Stimulated activated CD8-positive, alpha-beta memory T cell treated with anti-CD3 and anti-CD28 coated beads, Interleukin-2, amount 100 ng/mL, for 48 hours (primary cell): ENCODE results near the gene IL1R1.
A peak's percentile ranks its signal among the peaks of the same experiment; 100 is the strongest.
"Not testable (repeated sequence)": the region's sequence is repeated elsewhere in the genome, so short reads cannot be mapped to it uniquely, and the experiment has no call there.

ENCODE experiments used
- DNase-seq, 2 donors: peaks; one replicate each; pipeline ENCODE4 v3.0.0-alpha.2; 2020; ENCODE audit warnings: low read depth in 2 of 2

The IL1R1 gene

DNA sequence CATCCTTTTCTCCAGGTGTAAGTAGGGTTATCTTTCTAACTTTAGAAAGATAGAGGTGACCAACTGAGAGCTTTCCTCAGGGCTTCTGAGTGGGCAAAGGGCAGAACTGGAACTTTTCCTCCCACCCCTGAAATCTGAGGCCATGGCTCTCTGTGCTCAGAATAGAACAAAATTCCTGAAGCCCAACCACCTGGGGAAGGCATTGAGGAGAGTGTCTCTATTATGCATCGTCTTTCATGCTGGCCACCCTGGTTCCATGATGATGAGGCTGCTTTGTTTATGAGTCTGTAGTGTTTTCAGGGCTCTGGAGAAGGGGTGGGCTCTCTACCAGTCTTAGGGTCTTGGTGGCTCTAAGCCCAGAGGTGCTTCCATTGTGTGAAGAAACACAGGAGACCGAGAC lies 30.7 kb upstream of the IL1R1 start:
- no peak for DNase-seq

DNA sequence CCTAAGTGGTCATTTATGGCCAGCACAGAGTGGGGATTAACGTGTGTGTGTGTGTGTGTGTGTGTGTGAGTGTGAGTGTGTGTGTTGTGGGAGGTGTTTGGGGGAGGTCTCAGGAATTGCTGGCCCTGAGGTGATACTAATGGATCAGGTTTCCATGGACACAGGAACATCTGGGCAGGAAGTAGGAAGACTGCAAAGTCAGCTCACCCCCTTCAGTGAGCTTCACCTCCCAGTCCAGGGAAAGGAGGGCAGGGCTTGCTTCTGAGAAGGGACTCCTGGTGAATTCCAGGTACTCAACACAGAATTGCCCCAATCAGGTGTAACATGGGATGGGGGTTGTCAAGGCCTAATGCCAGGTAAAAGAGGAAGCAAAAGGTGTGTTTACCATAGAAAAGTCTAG lies 30.3 kb upstream of the IL1R1 start:
- DNase-seq, result no peak

DNA sequence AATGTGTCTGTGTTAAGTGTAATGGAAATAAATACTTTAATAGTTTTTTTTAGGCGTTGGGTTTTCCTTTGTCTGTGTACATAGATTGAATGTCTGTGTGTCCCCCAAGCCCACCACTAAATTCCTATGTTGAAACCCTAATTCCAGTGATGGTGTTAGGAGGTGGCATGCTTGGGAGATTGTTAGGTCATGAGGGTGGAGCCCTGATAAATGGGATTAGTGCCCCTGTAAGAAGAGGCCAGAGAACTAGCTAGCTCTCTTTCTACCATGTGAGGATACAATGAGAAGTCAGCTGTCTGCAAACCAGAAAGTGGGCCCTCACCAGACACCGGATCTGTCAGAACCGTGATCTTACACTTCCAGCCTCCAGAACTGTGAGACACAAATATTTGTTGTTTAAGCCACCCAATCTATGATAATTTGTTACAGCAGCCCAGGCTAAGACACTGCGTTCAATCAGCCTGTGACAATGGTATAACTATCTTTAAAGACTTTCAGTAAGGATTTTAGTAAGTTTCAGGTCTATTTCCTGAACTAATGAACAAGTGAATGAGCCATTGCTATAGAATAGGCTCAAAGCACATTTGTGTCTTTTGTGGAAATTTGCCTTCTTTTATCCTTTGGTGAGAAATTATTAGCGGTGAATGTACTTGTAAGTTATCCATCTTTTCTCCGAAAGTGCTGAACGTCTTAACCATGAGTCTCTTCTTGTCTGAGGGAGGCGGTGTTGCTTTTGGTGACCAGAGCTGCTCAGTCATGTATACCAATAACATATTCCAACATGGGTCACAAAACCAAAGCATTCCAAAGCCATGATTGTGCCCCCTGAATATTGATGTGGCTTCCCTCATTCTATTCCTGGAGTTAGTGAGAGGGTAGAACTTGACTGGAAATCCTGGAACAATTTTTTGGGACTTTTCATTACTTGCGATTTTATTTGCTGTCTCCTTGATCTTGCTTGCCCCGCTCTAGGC lies 29.6 kb upstream of the IL1R1 start:
- no peak for DNase-seq

DNA sequence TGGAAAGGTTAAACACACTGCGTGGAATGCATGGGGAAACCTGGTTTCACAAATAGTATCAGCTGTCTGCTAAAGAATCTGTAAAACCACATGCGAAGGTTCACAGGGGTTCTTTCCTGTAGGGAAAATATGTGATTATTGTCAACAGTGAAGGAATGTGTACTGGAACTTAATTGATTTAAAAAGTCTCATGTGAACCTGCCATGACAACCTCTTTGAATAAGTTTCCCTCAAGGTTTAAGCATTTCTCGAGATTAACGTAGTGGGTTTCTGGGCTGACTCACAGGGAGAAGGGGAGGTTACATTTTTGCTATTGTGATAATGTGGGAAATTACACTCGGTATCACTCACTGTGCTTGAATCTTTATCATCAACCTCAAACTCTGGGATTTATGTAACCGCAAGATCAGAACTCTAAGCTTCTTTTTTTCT lies 28.2 kb upstream of the IL1R1 start:
- DNase-seq, result no peak

DNA sequence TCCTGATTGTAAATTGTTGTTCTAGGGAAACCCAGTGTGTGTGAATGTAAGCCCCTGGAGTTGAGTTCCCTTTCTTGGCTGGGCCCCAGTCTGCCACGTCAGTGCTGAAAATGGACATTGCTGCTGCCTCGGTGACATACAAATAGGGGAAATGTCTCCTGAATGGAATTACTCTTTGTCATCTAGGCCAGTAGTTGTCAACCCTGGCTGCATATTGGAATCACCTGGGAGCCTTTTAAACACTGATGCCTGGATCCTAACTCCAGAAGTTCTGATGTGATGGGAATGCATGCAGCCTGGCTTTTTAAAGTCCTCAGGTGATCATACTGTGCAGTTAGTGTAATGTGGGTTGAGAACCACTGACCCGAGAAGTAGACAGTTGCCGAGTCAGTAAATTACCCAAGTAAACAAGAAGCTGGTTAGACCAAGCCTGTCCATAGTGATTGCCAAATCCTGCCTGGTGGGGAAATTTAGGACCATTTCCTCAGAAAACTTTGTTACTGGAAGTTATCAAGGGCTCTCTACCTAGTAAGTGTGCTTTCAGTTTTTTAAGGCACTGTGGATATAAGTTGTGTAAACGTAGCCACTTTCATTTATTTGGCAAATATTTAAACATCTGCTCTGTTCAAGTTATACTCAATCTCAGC lies 27.6 kb upstream of the IL1R1 start:
- no peak for DNase-seq

DNA sequence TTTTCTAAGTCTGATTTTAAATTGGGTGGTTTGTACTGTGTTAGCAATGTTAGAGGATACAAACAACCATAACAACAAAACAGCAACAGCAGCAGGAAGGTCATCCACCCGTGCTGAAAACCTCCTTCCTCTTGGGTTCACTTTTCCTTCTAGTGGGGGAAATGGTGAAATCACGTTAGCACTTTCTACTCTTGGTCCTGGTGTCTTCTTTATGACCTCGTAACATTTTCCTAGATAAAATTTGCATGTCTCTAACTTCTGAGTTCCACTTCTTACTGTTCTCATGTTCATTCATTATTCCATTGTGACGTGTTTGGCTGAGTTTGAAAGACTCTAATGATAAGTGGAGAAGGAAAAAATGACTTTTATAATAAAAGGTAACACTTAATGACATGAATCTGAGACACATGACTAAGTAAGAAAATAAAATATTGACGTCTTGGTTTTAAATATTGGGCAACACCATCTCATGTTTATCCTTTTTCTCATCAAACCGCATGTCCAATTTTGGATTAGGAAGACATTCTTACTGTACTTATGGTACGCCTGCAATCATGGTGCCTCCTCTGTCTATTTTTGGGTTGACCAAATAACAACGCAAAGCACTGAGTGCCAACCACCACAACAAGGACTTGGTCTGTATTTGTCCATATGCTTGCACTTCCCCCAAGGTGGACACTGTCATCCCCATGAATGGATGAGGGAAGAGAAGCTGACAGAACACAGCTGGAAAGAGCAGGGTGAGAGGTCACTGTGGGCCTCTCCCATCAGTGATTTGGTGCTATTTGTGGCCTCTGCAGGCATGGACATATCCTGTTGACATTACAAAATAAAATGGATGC lies 25.7 kb upstream of the IL1R1 start:
- DNase-seq, result no peak

DNA sequence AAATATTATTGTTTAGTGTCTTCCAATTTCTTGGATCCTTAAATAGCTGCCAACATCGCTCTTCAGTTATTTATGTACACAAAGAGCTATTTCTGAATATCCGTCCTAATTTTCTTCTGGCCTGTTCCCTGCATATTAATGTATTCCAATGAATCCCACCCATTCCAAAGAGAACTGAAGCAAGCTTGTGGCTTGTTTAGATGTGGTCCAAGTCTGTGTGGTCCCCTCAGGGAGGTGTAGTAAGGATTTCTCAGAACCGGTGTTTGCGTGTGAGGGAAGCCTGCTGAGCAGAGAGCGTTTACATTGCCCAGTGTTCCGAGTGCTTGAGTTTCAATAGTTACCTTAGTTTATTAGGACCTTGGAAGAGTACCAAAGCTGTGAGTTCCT lies 25.1 kb upstream of the IL1R1 start:
- no peak for DNase-seq

DNA sequence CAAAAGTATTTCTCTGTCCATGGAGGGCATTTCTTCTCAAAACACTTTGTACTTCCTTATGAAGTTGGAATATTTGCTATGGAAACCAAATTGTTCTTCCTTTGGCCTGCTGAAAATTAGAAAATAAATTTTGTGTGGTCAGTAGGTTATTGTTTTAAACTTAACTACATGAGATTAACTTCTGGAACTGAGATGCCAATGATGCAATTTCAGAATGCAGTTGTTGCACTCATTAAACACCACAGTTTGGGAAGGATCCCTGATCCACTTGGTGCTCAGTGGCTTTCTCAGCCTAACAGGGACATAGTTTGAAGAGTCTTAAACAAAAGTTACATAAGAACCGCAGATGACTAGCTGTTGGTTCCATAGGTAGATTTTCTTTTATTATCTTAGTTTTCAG lies 23.3 kb upstream of the IL1R1 start:
- no peak for DNase-seq

DNA sequence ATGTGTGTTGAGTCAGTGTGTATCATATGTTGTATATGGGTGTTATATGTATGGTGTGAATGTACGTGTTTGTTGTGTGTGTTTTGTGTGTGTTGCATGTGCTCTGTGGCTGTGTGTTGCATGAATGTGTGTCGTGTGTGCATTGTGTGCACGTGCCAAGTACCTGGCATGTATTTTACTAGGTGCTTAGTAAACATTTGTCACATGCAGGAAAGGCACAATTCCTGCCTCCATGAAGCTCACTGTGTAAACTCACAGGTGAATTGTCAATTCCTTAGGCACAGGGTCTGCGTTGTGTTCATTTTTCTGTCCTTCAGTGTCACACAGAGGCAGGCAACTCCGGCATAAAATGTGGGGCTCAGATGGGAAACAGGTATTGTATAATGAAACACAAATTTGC lies 22.3 kb upstream of the IL1R1 start:
- no peak for DNase-seq

DNA sequence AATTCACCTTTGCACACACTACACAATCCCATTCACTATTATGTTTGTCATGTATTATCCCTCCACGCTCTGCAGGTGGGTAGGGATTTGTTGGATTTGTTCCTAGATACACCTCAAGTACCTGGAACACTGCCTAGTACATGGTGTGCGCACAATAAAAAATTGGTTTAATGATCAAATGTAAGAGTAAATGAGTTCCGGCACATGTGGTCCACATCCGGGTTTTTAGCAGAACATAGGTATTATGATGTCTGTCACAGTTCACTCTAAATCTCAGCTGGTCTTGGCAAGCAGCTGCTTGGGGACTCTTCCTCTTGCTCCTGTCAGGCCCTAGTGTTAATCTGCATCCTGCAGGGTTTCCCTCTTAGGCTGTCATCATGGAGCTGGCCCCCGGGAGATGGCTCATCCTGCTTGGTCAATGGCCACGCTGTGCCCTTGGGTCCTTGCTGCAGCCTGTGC lies 21.8 kb upstream of the IL1R1 start:
- DNase-seq, result no peak

DNA sequence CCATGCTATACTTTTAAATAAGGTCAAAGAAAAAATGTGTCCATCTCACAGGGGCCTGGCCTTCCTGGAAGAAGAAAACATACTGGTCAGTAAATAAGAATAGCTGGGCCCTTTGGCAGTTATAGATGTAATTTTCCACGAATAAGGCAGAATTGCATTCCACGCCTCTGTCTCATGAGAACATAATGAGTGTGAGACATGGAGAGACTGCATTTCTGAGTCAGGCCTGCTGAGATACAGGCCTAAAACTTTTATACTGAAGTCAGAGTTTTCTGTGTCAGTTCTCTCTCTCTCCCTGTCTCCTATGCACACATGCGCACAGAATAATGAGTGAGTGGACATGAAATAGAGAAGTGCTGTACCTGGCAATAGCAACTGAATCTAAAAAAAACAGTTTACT lies 20.4 kb upstream of the IL1R1 start:
- no peak for DNase-seq

DNA sequence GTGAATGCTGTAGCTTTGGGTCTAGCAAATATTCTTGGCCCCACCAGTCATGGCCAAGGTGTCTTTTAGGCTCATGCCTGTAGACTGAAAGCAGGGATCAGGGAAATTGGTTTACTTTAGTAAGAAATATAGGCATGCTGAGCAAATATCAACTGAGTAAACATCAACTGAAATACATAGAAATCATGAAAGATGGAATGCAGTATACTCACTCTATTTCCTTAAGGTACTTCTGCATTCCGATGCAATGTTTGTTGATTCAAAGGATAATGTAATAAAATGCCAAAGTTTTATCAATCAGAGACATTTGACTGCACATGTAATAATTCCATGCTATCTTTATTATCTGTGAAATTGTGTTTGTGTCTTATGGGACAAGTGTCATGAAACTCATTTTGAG lies 19.6 kb upstream of the IL1R1 start:
- no peak for DNase-seq

DNA sequence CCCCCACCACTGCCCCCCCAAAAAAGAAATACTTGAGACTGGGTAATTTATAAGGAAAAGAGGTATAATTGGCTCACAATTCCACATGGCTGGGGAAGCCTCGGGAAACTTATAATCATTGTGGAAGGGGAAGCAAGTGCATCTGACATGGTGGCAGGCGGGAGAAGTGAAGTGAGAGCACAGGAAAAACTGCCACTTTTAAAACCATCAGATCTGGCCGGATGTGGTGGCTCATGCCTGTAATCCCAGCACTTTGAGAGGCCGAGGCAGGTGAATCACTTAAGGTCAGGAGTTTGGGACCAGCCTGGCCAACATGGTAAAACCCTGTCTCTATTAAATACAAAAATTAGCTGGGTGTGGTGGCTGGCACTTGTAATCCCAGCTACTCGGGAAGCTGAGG lies 18.1 kb upstream of the IL1R1 start:
- DNase-seq, result not testable (repeated sequence)

DNA sequence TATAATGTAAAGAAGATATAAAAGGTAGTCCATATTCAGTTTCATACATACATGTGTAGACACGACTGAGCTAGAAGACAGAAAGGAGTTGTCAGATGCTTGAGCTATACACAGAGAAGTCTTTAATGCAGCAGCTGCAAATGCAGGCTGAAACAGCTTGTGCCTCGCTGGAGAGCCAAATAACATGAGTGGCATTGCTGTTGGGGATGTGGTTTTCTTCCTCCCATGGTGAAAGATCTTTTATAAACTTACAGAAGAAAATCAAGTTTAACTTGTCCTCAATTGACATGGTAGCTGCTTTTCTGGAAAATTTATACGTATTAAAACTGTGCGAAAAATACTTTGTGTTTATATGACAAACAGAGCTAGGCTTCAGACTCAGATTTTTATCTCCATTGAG lies 16.4 kb upstream of the IL1R1 start:
- no peak for DNase-seq

DNA sequence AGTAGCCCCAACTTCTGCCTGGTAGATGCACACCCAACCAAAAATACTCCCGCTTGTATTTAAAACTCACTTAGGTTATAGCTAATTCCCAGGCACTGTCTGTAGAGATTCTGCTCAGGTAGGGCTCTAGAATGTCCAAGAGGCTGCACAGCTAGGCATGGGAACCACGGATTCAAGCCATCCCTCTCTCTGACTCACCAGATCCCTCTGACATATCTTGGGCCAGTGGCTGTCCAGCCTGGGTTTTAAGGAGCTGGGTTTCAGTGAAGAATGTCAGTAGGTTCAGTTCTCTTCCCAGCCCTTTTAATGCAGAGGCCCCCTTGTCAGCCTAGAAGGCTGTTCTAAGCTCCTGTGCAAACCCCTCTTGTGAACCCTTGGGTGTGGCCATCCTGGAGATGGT lies 15.9 kb upstream of the IL1R1 start:
- no peak for DNase-seq

DNA sequence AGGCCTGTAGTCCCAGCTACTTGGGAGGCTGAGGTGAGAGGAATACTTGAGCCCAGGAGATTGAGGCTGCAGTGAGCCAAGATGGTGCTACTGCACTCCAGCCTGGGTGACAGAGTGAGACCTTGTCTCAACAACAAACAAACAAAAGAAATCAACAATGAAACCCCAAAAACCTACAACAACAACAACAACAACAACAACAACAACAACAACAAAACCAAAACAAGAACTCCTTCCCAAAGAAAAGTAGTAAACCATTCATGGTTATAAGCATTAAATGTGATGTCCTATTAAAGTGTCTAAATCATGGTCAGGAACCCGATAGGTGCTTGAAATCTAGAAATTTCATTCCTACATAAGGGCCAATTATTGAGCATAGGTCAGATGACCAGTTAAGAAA lies 13.5 kb upstream of the IL1R1 start:
- no peak for DNase-seq

DNA sequence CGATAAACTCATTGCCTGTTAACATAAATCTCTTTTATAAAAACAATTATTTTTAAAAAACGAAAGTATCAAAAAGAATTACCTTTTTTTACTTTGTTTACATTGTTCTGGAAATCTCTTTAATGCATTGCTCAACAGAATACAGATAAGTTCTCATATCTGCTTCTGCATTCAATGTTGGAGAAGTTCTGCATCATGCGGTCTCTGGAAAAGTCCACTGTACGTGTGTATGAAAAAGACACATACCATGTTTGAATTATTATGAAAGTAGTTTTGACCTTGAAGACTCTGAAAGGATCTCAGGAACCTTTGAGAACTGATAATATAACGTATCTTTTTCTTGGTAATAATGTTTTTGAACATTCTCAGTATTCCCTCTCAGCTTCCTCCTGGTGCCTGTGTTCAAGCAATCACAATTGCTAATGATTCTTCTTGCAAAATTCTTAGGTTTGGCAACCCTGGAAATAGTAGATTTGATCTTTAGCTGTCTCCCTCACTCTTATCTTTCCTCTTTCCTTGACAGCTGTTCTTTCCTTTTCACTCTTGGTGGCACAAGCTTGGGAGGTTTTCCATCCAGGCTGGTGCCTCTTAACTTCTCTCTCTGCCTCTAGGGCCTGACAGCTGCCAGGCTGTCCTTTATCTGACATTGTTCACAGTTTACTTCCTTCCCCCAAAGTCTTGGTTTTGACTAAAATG lies 12.4 kb upstream of the IL1R1 start:
- no peak for DNase-seq

DNA sequence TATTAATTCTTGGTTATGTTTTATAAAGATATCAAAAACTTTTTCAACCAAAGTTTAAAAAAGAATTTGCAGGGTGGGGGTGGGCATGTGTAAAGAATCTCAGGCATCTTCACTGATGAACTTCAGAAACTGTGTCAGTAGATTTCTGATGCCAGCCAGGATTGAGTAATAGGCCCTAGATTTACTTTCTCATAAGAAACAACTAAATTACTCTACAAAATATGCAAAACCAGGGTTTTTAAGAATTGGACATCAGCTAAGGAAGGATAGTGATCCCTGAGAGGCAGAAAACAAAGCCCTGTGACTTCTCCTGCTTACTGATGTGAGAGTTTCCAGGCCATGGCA lies 11.9 kb upstream of the IL1R1 start:
- no peak for DNase-seq

DNA sequence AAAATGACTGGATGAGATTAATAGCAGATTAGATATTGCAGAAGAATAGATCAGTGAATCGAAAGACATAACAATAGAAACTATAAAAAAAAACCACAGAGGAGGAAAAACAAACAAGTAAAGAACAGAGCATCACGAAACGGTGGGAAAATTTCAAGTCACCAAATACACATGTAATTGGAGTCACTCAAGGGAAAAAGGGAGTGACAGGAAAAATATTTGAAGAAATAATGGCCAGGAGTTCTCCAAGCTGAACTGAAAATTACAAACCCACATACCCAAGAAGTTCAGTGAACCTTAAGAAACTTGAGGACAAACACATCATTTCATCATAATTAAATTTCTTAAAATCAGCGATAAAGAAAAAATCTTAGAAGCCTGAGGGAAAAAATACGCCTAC lies 11.0 kb upstream of the IL1R1 start:
- no peak for DNase-seq

DNA sequence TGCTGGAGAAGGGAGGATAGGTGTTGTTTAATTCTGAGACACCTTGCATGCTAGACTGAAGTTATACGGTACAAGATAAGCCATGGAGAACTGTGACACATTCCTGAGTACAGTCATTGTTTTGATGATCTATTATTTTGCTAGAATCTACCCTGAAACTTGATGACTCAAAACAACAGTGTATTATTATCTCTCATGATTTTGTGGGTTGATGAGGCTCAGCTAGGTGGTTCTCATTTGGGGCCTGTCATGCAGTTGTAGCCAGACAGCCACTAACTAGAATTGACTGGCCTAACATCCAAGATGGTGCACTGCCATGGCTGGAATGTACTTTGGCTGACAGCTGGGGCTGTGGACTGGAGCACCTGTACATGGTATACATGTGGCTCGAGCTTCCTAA lies 5.4 kb upstream of the IL1R1 start:
- peak; percentile 4 to 17 for DNase-seq

DNA sequence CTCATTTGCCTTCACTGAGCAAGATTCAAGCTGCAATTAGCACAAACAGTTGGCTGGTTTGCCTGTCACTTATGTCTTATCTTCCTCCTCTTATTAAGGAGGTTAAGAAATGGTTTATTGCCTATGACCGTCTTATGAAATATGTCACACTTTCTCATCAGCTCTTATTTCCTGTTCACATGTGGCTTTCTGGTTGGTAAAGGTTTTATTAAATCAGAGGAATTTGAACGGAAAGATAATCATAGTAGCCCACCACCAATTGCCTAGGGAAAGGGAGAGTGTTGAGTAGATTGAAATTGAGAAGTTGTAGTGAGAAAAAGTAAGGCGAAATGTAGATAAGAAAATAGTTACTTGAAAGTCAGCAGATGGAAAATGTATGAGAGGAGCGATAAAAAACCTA lies 4.2 kb upstream of the IL1R1 start:
- DNase-seq, result no peak

DNA sequence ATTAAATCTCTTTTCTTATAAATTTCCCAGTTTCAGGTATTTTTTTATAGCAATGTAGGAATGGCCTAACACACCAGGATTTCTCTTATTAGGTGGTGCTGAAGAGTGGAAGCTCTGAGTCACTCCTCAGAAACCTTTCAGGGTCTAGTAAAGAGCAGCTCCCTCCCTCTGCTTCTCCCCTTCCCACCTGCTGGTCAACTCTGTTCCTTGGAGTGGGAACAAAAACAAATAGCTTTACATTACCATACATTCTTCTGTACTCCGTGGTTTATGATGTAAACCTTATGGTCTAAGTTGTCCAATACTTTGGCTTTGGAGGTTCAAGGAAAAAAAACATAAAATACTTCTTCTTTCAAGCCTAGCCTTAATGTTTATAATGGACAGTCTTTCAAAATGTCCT lies 2.7 kb upstream of the IL1R1 start:
- DNase-seq, result no peak
